Right hindlimb (tissue), 1 donor: ENCODE measurements around the gene CSNK1A1L.
"Not testable (repeated sequence)": the region's sequence is repeated elsewhere in the genome, so short reads cannot be mapped to it uniquely, and the experiment has no call there.

ENCODE experiments used
- DNase-seq: peaks from one replicate; pipeline ENCODE4 v3.0.0-alpha.2; 2018

Gene CSNK1A1L

DNA sequence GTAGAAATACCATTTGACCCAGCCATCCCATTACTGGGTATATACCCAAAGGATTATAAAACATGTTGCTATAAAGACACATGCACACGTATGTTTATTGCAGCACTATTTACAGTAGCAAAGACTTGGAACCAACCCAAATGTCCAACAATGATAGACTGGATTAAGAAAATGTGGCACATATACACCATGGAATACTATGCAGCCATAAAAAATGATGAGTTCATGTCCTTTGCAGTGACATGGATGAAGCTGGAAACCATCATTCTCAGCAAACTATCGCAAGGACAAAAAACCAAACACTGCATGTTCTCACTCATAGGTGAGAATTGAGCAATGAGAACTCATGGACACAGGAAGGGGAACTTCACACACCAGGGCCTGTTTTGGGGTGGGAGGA, 49.2 kb downstream of the CSNK1A1L start:
- DNase-seq = not testable (repeated sequence)
